Esophagus squamous epithelium (tissue), 5 donors: ENCODE measurements around the gene CSRP1. TPM values are rescaled to one million over a fixed set of nuclear protein-coding genes. Genes with fewer than 3 reads are reported as not detected.

Source experiments
- DNase-seq: peaks from one replicate; lab custom pipeline; 2025; lab: John Stamatoyannopoulos, UW
- H3K27ac ChIP-seq, 4 donors: fragments of 200-600 bp; sonication (generic); one replicate each; pipeline ENCODE4 v1.5.1; 2016 to 2019; ENCODE audit warnings: mild to moderate bottlenecking in 1 of 4
- H3K27me3 ChIP-seq, 4 donors: fragments of 200-600 bp; sonication (generic); 1 replicate in 3 of 4; 2 replicates in 1 of 4; pipeline versions ENCODE4 v1.5.1 to v1.6.0; 2017 to 2021; ENCODE audit warnings: antibody characterized with exemption in 1 of 4
- H3K36me3 ChIP-seq, 3 donors: fragments of 200-600 bp; sonication (generic); one replicate each; pipeline ENCODE4 v1.5.1; 2016 to 2019
- H3K4me1 ChIP-seq, 3 donors: fragments of 200-600 bp; sonication (generic); one replicate each; pipeline ENCODE4 v1.5.1; 2017 to 2019
- H3K4me3 ChIP-seq, 4 donors: fragments of 200-600 bp; sonication (generic); 1 replicate in 3 of 4; 2 replicates in 1 of 4; pipeline ENCODE4 v1.5.1; 2016 to 2019; ENCODE audit warnings: mild to moderate bottlenecking in 2 of 4, moderate library complexity in 1 of 4
- H3K9me3 ChIP-seq, 3 donors: fragments of 200-600 bp; sonication (generic); one replicate each; pipeline ENCODE4 v1.5.1; 2016 to 2019
- CTCF ChIP-seq, 6 experiments: fragments of 450-650 bp in 4 of 6; fragments of 200-600 bp in 2 of 6; sonication (generic) in 2 of 6; IDR thresholded peaks; one replicate each; pipeline ENCODE4 v1.5.1; 2016 to 2019; ENCODE audit warnings: antibody characterized with exemption in 6 of 6, mild to moderate bottlenecking in 4 of 6, moderate library complexity in 4 of 6
- POLR2A ChIP-seq, 4 donors: fragments of 450-650 bp; IDR thresholded peaks; one replicate each; pipeline ENCODE4 v1.6.1; 2017; ENCODE audit warnings: antibody characterized with exemption in 4 of 4, mild to moderate bottlenecking in 4 of 4, moderate library complexity in 3 of 4
- WGBS, 2 donors: methylation state at CpG; one replicate each; pipeline ENCODE4 v1.1.5; 2018; 5-methylcytosine and 5-hydroxymethylcytosine counted together
- intact Hi-C: fragments of 100-400 bp; cut with DNase I; formaldehyde crosslinking; loops from one replicate; pipeline ENCODE4 v1.15.0; 2022
- total RNA-seq, 4 donors: library from RNA; depleted of rRNA; stranded (reverse); fragments of >200 nt; gene quantifications; one replicate each; pipeline ENCODE4 v1.1.0, GENCODE V29; 2016
- donor health status: DM: yes; HTN: yes; CAD: no.

Gene CSRP1
- total RNA-seq, 4 donors from 2014 or later: 243 to 1,044 (median 363) TPM

- 82 to 85% methylated on average over 3 of the region's 3 CpGs for WGBS, 2 donors
- intact Hi-C loops: no loop called here
- peaks cover 32 to 100% (median 80%) of the 10 kb centered on the region in 3 donors for H3K4me1 ChIP-seq
- H3K9me3 ChIP-seq: no peaks in the 10 kb centered on the region
- H3K4me3 ChIP-seq: peak overlapping the region in 1 of 4 donors; percentile 1
- H3K36me3 ChIP-seq: peaks cover 0 to 42% (median 0%) of the 10 kb centered on the region in 3 donors
- no peaks in the 10 kb centered on the region for H3K27me3 ChIP-seq
- H3K27ac ChIP-seq: peak overlapping the region; percentile 71 to 97 (median 92)
- no peak for TF ChIP-seq POLR2A (IDR thresholded peaks at IDR 0.05)
- no peak for TF ChIP-seq CTCF (IDR thresholded peaks at IDR 0.05)
- no peak for DNase-seq
These were observed 7.7 kb downstream of the CSRP1 start for GRCh38 chr1:201499191-201499590.

DNA sequence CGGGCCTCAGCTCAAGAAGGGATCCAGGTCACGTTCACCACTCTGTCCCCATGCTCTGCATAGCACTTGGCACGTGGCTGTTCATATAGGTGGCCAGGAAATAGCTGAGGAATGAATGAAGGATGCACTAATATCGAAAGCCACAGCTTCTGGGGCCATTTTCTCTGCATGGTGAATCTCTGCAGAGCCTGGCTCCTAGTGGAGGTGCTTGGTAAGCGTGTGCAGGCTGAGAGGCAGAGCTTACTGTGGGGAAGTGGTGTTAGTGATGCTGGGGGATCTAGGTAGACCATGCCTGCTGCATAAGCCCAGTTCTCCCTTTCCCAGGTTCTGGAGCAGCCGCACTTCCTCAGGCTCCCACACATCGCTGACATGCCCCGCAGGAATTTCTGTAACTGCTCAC lies 8.3 kb downstream of the CSRP1 start:
- H3K4me1 ChIP-seq: peaks cover 38 to 100% (median 82%) of the 10 kb centered on the region in 3 donors
- TF ChIP-seq CTCF (IDR thresholded peaks at IDR 0.05) (no peak), POLR2A (IDR thresholded peaks at IDR 0.05) (no peak)
- H3K27ac ChIP-seq: peak overlapping the region in 3 of 4 donors; percentile 92 to 97 (median 93)

DNA sequence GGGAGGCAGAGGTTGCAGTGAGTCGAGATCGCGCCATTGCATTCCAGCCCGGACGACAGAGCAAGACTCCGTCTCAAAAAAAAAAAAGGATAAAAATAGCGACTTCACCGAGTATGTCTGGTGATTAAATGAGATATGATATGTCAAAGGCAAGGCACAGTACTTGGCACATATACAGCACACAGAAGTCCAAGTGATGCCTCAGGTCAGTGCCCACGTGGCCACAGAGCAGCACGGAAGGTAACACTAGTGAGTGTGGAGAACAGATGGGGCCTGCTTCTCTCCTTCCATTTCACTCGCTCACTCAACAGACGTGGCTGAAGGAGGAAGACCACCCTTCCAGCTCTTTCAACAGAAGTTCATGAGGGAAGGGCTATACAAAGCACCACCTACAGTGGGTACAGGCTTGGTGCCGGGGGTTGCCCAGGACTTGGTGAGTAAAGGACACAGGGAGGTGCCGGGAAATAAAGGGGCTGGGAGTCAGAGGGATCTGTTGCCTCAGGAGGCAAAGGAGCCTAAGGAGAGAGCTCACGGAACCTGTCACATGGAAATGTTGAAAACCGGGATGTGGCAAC lies 8.9 kb downstream of the CSRP1 start:
- Histone ChIP-seq H3K27ac (peak overlapping the region; percentile 43 to 97 (median 92)), H3K4me1 (peaks cover 41 to 100% (median 86%) of the 10 kb centered on the region in 3 donors), H3K27me3 (no peaks in the 10 kb centered on the region), H3K4me3 (no peak overlapping the region), H3K36me3 (peaks cover 0 to 52% (median 6%) of the 10 kb centered on the region in 3 donors), H3K9me3 (no peaks in the 10 kb centered on the region)
- WGBS, 2 donors: 76 to 80% methylated on average over 10 to 16 of the region's 16 CpGs
- DNase-seq: no peak
- intact Hi-C loops: no loop called here
- no peak for TF ChIP-seq CTCF (IDR thresholded peaks at IDR 0.05)

More for the DNA sequence above, 8.3 kb downstream of the CSRP1 start:
- Histone ChIP-seq H3K36me3 (peaks cover 0 to 46% (median under 1%) of the 10 kb centered on the region in 3 donors), H3K27me3 (no peaks in the 10 kb centered on the region), H3K4me3 (peak overlapping the region in 1 of 4 donors; percentile 1), H3K9me3 (no peaks in the 10 kb centered on the region)
- intact Hi-C loops: no loop called here
- DNase-seq: no peak
- 73 to 79% methylated on average over 7 to 8 of the region's 8 CpGs for WGBS, 2 donors

- WGBS, 2 donors: 16 to 30% methylated on average over 5 to 8 of the region's 8 CpGs
- Histone ChIP-seq H3K9me3 (no peaks in the 10 kb centered on the region), H3K27ac (peak overlapping the region; percentile 67 to 97 (median 92)), H3K36me3 (peaks cover 0 to 56% (median 10%) of the 10 kb centered on the region in 3 donors), H3K27me3 (no peaks in the 10 kb centered on the region), H3K4me1 (peaks cover 46 to 100% (median 86%) of the 10 kb centered on the region in 3 donors), H3K4me3 (peak overlapping the region in 2 of 4 donors; percentile 16 to 27)
- intact Hi-C loops: no loop called here
- DNase-seq: no peak
- TF ChIP-seq POLR2A (IDR thresholded peaks at IDR 0.05): no peak
- TF ChIP-seq CTCF (IDR thresholded peaks at IDR 0.05): no peak
These were observed 10.6 kb downstream of the CSRP1 start for GRCh38 chr1:201496296-201496690.

GRCh38 chr1:201495551-201496295 lies 11.2 kb downstream of the CSRP1 start:
- Histone ChIP-seq H3K36me3 (peaks cover 0 to 56% (median 10%) of the 10 kb centered on the region in 3 donors), H3K4me3 (peak overlapping the region in 2 of 4 donors; percentile 16 to 27), H3K27me3 (no peaks in the 10 kb centered on the region), H3K27ac (peak overlapping the region; percentile 67 to 97 (median 92)), H3K4me1 (peaks cover 40 to 100% (median 85%) of the 10 kb centered on the region in 3 donors), H3K9me3 (no peaks in the 10 kb centered on the region)
- no peak for DNase-seq
- WGBS, 2 donors: 21 to 25% methylated on average over 7 to 8 of the region's 11 CpGs
- intact Hi-C loops: no loop called here
- peak in 1 of 4 donors; percentile 20 for TF ChIP-seq POLR2A (IDR thresholded peaks at IDR 0.05)
- no peak for TF ChIP-seq CTCF (IDR thresholded peaks at IDR 0.05)
